GM21723 (cell line): ENCODE results near the gene NLGN1.

Experiments
- ATAC-seq: cut with Tn5 transposase; IDR thresholded peaks from one replicate; pipeline ENCODE4 v1.9.1; 2021; ENCODE audit warnings: mild to moderate bottlenecking, moderate library complexity; ENCODE audit not compliant: unreplicated experiment

NLGN1 gene

DNA sequence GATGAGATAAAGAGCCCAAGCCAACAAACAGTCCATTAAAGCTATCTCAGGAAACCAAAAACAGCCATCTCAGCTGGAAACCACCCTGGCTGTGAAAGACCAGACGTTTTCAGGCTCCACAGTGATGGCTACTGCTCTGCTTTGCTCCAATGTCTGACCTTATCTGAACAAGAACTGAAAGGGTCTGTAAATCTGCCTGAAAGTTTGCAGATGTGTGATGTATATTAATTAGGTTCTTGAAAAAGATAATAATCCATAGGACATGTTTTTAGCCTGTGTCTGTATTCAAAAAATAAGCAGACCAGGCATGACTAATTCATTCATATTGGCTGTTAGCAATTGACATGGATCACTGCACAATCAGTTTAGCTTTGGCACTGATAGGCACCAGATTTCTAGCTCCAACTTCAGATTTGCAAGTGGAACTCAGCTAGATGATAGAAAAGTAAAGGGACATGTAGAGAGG, 850.2 kb downstream of the NLGN1 start:
- no peak for ATAC-seq

GRCh38 chr3:174251681-174252080, 854.1 kb downstream of the NLGN1 start:
- ATAC-seq = no peak

- ATAC-seq = no peak
Measured at GRCh38 chr3:174253196-174253823, 855.8 kb downstream of the NLGN1 start.

- no peak for ATAC-seq
Measured at GRCh38 chr3:174253940-174254339, 856.4 kb downstream of the NLGN1 start.

- ATAC-seq = no peak
Measured at GRCh38 chr3:174255454-174255853, 857.9 kb downstream of the NLGN1 start.

GRCh38 chr3:174266476-174266875, 868.9 kb downstream of the NLGN1 start:
- ATAC-seq = no peak

DNA sequence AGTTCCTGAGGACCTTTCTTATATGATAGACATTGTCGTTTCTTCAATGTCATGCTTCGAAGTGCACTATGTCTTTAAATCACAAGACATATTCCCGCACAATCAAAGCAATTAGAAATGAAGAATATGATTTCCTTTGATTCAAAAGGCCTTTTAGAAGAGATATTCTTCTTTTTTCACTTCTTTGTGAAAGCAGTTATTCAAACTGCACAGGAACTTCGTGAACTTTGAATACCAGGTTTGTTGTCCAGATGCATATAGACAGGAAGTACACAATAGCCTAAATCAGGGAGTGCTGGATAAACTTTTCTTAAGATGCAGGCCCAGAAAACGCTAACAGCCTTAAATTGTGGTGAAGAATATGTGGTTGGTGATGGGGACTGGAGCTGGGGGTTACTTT, 870.5 kb downstream of the NLGN1 start:
- no peak for ATAC-seq

DNA sequence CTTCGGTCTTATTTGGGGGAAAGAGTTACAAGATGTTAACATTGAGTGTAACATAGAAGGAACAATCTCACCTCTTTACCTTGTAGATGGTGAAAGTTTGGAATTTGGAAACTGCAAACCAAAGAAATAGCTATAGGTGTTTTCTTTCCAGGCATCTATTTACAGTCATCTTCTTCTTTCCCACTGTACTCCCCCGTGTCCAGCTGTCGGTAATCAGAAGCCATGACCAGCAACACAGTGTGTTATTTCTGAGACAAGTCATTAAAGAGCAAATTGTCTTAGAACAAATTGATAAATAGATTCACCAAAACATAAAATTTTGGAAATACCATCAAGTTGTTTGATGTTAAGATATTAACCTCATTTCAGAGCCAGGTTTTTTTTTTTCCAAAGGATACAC, 871.0 kb downstream of the NLGN1 start:
- ATAC-seq = no peak

DNA sequence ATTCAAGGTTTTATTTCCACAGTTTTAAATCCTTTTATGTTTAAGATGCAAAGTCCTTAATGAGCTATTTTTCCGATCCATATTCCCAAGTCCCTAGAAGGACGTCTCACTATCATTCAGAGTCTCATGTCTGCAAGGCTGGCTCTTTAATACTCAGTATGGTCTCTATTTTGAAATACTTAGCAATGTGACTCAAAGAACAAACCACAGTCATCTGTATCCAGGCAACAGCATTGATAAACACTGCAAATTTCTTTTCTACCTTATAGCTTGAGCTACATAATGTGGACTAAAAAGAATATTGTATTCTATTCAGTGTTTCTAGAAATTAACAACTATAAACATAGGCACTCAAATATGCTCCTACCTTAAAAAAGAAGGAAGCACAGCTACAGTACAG, 873.3 kb downstream of the NLGN1 start:
- no peak for ATAC-seq

GRCh38 chr3:174275336-174275735, 877.8 kb downstream of the NLGN1 start:
- ATAC-seq = no peak

DNA sequence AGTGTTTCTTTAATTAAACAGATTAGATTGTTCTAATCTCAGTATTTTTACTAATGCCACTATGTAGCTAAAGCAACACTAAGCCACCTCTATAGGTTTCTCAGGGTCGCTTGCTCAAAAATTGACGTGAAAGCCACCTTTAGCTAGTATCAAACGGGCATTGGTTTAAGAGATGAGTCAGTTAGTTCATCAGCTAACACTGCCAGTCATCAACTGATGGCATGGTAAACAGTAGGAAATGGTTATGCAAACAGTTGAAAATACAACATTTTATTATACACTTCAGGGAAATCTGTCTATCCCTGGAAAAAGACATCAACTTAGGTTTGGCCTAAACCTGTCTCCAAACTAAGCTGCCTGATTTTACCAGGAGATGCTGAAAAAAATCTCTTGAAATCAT, 879.3 kb downstream of the NLGN1 start:
- ATAC-seq = no peak

DNA sequence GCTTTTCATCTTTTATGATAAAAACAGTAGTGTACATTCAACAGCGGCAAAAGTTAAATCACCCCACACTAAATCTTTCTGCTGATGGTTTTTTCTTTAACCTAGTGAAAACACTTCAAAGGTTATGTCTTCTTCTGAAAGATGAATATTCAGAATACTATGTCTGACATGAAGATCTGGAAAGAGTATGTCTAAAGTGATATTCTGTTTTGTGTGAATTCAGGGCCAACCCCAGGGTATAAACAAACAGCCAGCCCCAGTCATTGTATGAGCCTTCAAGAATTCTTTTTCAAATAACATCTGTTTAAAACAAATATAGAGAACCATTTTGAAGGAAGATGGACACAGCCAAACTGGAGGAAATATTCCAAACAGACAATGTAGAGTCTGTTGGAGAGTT, 880.5 kb downstream of the NLGN1 start:
- no peak for ATAC-seq

GRCh38 chr3:174280186-174280585, 882.6 kb downstream of the NLGN1 start:
- no peak for ATAC-seq

- no peak for ATAC-seq
Measured at GRCh38 chr3:174285242-174285864, 887.8 kb downstream of the NLGN1 start.

- ATAC-seq = no peak
Measured at GRCh38 chr3:174287705-174288104, 890.2 kb downstream of the NLGN1 start.

DNA sequence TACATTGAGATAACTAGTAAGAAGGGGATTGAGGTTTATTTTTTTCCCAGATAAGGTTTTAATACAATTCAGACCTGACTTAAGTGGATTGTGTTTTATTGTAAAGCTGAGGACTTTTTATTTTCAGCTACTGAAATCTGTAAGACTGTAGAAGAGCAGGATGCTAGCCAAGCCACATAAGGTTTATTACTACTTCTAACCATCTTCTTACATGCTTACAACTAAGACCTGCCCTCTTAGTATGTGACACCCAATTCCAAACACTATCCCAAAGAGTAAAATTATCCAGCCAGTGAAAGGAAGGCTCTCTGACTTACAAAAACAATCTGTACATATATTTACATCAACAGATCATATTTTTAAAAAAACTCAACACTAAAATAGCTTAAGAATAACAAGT, 897.1 kb downstream of the NLGN1 start:
- no peak for ATAC-seq

- no peak for ATAC-seq
Measured at GRCh38 chr3:174295306-174296092, 898.0 kb downstream of the NLGN1 start.

DNA sequence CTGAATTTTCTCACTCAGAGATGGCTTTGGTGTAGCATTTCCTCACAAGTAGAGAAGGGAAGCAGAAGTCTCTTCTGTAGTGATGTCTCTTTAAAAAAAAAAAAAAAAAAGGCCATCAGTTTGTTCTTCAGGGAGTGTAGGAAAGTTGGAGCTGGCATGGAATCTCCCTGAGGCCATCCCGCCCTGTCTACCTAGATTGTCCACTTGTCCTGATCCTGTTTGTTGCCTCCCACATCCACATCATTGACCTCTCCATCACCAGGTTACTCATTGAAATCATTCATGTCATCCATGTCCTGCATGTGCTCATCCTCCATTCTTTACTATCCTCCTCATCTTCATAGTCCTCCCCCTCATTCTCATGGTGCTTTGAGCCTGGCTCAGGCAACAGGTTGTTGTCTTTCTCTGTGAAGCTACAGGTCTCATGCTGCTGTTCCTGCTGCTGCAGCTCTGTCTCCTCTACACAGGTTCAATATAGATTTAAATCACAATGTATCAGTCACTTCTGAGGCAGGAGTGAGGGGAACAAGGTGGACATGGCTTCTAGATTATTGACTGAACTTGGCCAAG, 905.3 kb downstream of the NLGN1 start:
- ATAC-seq = no peak

- no peak for ATAC-seq
Measured at GRCh38 chr3:174303907-174304560, 906.5 kb downstream of the NLGN1 start.

GRCh38 chr3:174308736-174309135, 911.2 kb downstream of the NLGN1 start:
- no peak for ATAC-seq

- ATAC-seq = no peak
Measured at GRCh38 chr3:174310475-174310983, 913.0 kb downstream of the NLGN1 start.
